Measurements from ENCODE around the gene CHCHD3.

DNA sequence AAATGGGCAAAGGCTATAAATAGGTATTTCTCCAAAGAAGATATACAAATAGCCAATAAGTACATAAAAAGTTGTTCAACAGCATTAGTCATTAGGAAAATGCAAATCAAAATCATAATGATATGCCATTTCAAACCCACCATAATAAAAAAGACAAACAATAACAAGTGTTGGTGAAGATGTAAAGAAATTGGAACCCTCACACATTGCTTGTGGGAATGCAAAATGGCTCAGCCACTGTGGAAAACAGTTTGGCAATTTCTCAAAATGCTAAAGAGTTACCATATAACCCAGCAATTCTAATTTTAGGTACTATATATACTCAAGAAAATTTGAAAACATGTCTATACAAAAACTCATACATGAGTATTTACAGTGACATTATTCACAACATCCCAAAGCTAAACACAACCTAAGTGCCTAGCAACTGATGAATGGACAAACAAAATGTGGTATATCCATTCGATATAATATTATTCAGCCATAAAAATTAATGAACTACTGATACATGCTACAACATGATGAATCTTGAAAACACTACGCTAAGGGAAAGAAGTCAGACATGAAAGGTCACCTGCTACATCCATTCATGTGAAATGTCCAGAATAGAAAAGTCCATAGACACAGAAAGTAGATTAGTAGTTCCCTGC lies 55.6 kb downstream of the CHCHD3 start:
- TF ChIP-seq POLR2A (IDR thresholded peaks at IDR 0.05; ENCODE audit: low read depth, low read length) (no peak), POLR2AphosphoS5 (IDR thresholded peaks at IDR 0.05; ENCODE audit: low read depth, low read length) (no peak), TAF1 (IDR thresholded peaks at IDR 0.05; ENCODE audit: low read depth, low read length) (no peak), POU2F2 (IDR thresholded peaks at IDR 0.05; ENCODE audit: low read depth, low read length) (no peak), PAX5 (IDR thresholded peaks at IDR 0.05; ENCODE audit: insufficient read depth, low read length, severe bottlenecking) (no peak), SPI1 (IDR thresholded peaks at IDR 0.05; ENCODE audit: low read depth, low read length) (no peak)
